Parathyroid adenoma (tissue), 2 donors: ENCODE measurements around the gene ADAM22.

Experiments
- H2AFZ ChIP-seq: fragments of 300-600 bp; sonication (generic); one replicate; pipeline ENCODE4 v1.7.0; 2017; ENCODE audit warnings: antibody characterized with exemption, mild to moderate bottlenecking
- H3K27ac ChIP-seq: fragments of 300-600 bp; sonication (generic); one replicate; pipeline ENCODE4 v1.7.0; 2017
- H3K27me3 ChIP-seq: fragments of 300-600 bp; sonication (generic); one replicate; pipeline ENCODE4 v1.7.0; 2017; ENCODE audit warnings: low read length; ENCODE audit not compliant: control insufficient read depth, insufficient read depth
- H3K36me3 ChIP-seq: fragments of 300-600 bp; sonication (generic); one replicate; pipeline ENCODE4 v1.7.0; 2017; ENCODE audit warnings: low read length; ENCODE audit not compliant: control insufficient read depth, insufficient read depth
- H3K4me1 ChIP-seq: fragments of 300-600 bp; sonication (generic); one replicate; pipeline ENCODE4 v1.7.0; 2017; ENCODE audit warnings: control low read depth
- H3K4me2 ChIP-seq: fragments of 300-600 bp; sonication (generic); one replicate; pipeline ENCODE4 v1.7.0; 2017; ENCODE audit warnings: low read length
- H3K4me3 ChIP-seq: fragments of 300-600 bp; sonication (generic); one replicate; pipeline ENCODE4 v1.7.0; 2017; ENCODE audit warnings: low read depth, low read length
- H3K79me2 ChIP-seq: fragments of 300-600 bp; sonication (generic); one replicate; pipeline ENCODE4 v1.7.0; 2017; ENCODE audit warnings: control low read depth
- H3K9ac ChIP-seq: fragments of 300-600 bp; sonication (generic); one replicate; pipeline ENCODE4 v1.7.0; 2017; ENCODE audit warnings: mild to moderate bottlenecking
- H3K9me3 ChIP-seq: fragments of 300-600 bp; sonication (generic); one replicate; pipeline ENCODE4 v1.7.0; 2017; ENCODE audit warnings: low read length; ENCODE audit not compliant: control insufficient read depth
- CTCF ChIP-seq: fragments of 300-600 bp; sonication (generic); IDR thresholded peaks from one replicate; pipeline ENCODE4 v1.7.0; 2017; ENCODE audit warnings: antibody characterized with exemption, mild to moderate bottlenecking
- donor health status: primary hyperparathyroidism.

Gene ADAM22

GRCh38 chr7:88239852-88240251 lies 305.8 kb downstream of the ADAM22 start:
- TF ChIP-seq CTCF: no peak
- Histone ChIP-seq H3K4me3 (no peak overlapping the region), H3K27ac (no peak overlapping the region), H3K9me3 (no peaks in the 10 kb centered on the region), H3K9ac (no peak overlapping the region), H3K79me2 (no peaks in the 10 kb centered on the region), H3K4me2 (no peak overlapping the region), H3K4me1 (no peaks in the 10 kb centered on the region), H3K27me3 (no peaks in the 10 kb centered on the region), H3K36me3 (no peaks in the 10 kb centered on the region), H2AFZ (no peak overlapping the region)

GRCh38 chr7:88243345-88243909 lies 309.4 kb downstream of the ADAM22 start:
- Histone ChIP-seq H3K79me2 (no peaks in the 10 kb centered on the region), H3K4me2 (no peak overlapping the region), H3K27ac (no peak overlapping the region), H3K27me3 (no peaks in the 10 kb centered on the region), H3K9ac (no peak overlapping the region), H3K36me3 (no peaks in the 10 kb centered on the region), H3K4me1 (no peaks in the 10 kb centered on the region), H3K9me3 (no peaks in the 10 kb centered on the region), H2AFZ (peak overlapping the region; percentile 34), H3K4me3 (no peak overlapping the region)
- TF ChIP-seq CTCF: peak; percentile 47

GRCh38 chr7:88244258-88244657 lies 310.2 kb downstream of the ADAM22 start:
- no peak for TF ChIP-seq CTCF
- Histone ChIP-seq H3K27ac (no peak overlapping the region), H3K79me2 (no peaks in the 10 kb centered on the region), H3K27me3 (no peaks in the 10 kb centered on the region), H3K4me1 (no peaks in the 10 kb centered on the region), H3K9ac (no peak overlapping the region), H3K36me3 (no peaks in the 10 kb centered on the region), H3K4me2 (no peak overlapping the region), H3K4me3 (no peak overlapping the region), H2AFZ (no peak overlapping the region), H3K9me3 (no peaks in the 10 kb centered on the region)
